HepG2 (cell line): ENCODE data around the gene PAXX. TPM values are rescaled to one million over a fixed set of nuclear protein-coding genes. Genes with fewer than 3 reads are reported as not detected.

Experiments
- ATF5 ChIP-seq: sonication (generic); formaldehyde crosslinking; IDR thresholded peaks from 2 replicates; pipeline ENCODE4 v1.4.0; 2020; ENCODE audit warnings: mild to moderate bottlenecking, low read depth, missing genetic modification reagents
- CCDC6 ChIP-seq: sonication (generic); formaldehyde crosslinking; IDR thresholded peaks from 2 replicates; pipeline ENCODE4 v1.8.1; 2022; ENCODE audit warnings: mild to moderate bottlenecking, missing genetic modification reagents, moderate library complexity
- CENPT ChIP-seq: sonication (generic); formaldehyde crosslinking; IDR thresholded peaks from 2 replicates; pipeline ENCODE4 v1.8.0; 2022; ENCODE audit warnings: low read depth, mild to moderate bottlenecking, moderate library complexity, missing genetic modification reagents
- CHD2 ChIP-seq: IDR thresholded peaks from 2 replicates; pipeline ENCODE4 v1.6.1; 2011; ENCODE audit warnings: low read depth, low read length, improper control_type of control experiment
- FOXP1 ChIP-seq, 2 experiments: fragments of 450-650 bp in 1 of 2; IDR thresholded peaks; 2 replicates each; pipeline ENCODE4 v1.6.1; 2017 to 2018; ENCODE audit warnings: antibody characterized with exemption in 1 of 2
- JARID2 ChIP-seq: sonication (generic); formaldehyde crosslinking; IDR thresholded peaks from 2 replicates; pipeline ENCODE4 v1.8.1; 2023; ENCODE audit warnings: missing genetic modification reagents, inconsistent platforms; ENCODE audit not compliant: insufficient replicate concordance
- KDM5B ChIP-seq: sonication (generic); formaldehyde crosslinking; IDR thresholded peaks from 2 replicates; pipeline ENCODE4 v1.4.0; 2020; ENCODE audit warnings: missing genetic modification reagents, mild to moderate bottlenecking, borderline replicate concordance
- MEF2D ChIP-seq: sonication (generic); formaldehyde crosslinking; IDR thresholded peaks from 2 replicates; pipeline ENCODE4 v1.5.1; 2020; ENCODE audit warnings: mild to moderate bottlenecking, missing genetic modification reagents
- PHF8 ChIP-seq: sonication (generic); formaldehyde crosslinking; IDR thresholded peaks from 2 replicates; pipeline ENCODE4 v1.5.0; 2020; ENCODE audit warnings: missing genetic modification reagents
- PLSCR1 ChIP-seq: sonication (generic); formaldehyde crosslinking; IDR thresholded peaks from 2 replicates; pipeline ENCODE4 v1.5.0; 2020; ENCODE audit warnings: missing genetic modification reagents, mild to moderate bottlenecking, borderline replicate concordance
- RARG ChIP-seq: sonication (generic); formaldehyde crosslinking; IDR thresholded peaks from 2 replicates; pipeline ENCODE4 v1.4.0; 2020; ENCODE audit warnings: low read depth, mild to moderate bottlenecking, missing genetic modification reagents
- SMAD3 ChIP-seq: sonication (generic); formaldehyde crosslinking; IDR thresholded peaks from 2 replicates; pipeline ENCODE4 v1.4.0; 2020; ENCODE audit warnings: missing genetic modification reagents
- SOX6 ChIP-seq, 2 experiments: fragments of 450-650 bp in 1 of 2; sonication (generic) in 1 of 2; formaldehyde crosslinking in 1 of 2; IDR thresholded peaks; 2 replicates each; pipeline versions ENCODE4 v1.4.0 to v1.6.1; 2017 to 2020; ENCODE audit warnings: antibody characterized with exemption in 1 of 2, mild to moderate bottlenecking in 1 of 2, missing genetic modification reagents in 1 of 2
- SP1 ChIP-seq, 2 experiments: fragments of 450-650 bp in 1 of 2; sonication (generic) in 1 of 2; formaldehyde crosslinking in 1 of 2; IDR thresholded peaks; 2 replicates each; pipeline versions ENCODE4 v1.4.0 to v1.6.1; 2016 to 2020; ENCODE audit warnings: missing genetic modification reagents in 1 of 2
- USF2 ChIP-seq, 2 experiments: sonication (generic) in 1 of 2; formaldehyde crosslinking in 1 of 2; IDR thresholded peaks; 2 replicates each; pipeline versions ENCODE4 v1.5.1 to v1.6.1; 2011 to 2020; ENCODE audit warnings: borderline replicate concordance in 1 of 2, low read depth in 1 of 2, low read length in 1 of 2, mild to moderate bottlenecking in 1 of 2, missing genetic modification reagents in 1 of 2, moderate library complexity in 1 of 2
- ZBTB8A ChIP-seq: sonication (generic); formaldehyde crosslinking; IDR thresholded peaks from 2 replicates; pipeline ENCODE4 v1.4.0; 2020; ENCODE audit warnings: mild to moderate bottlenecking, low read depth, missing genetic modification reagents, borderline replicate concordance
- ZFP36 ChIP-seq: fragments of 150-350 bp; IDR thresholded peaks from 2 replicates; pipeline ENCODE4 v1.6.1; 2018; ENCODE audit warnings: borderline replicate concordance, low read length, low read depth; ENCODE audit not compliant: partially characterized antibody
- ZFP36L1 ChIP-seq: sonication (generic); formaldehyde crosslinking; IDR thresholded peaks from 2 replicates; pipeline ENCODE4 v1.8.0; 2022; ENCODE audit warnings: mild to moderate bottlenecking, missing genetic modification reagents, moderate library complexity
- ZMYM3 ChIP-seq: sonication (generic); formaldehyde crosslinking; IDR thresholded peaks from 2 replicates; pipeline ENCODE4 v1.5.1; 2020; ENCODE audit warnings: mild to moderate bottlenecking, missing genetic modification reagents
- ZNF296 ChIP-seq: sonication (generic); formaldehyde crosslinking; conservative IDR thresholded peaks from 2 replicates; pipeline ENCODE4 v1.5.0; 2020; ENCODE audit warnings: mild to moderate bottlenecking, missing genetic modification reagents
- ZNF616 ChIP-seq: sonication (generic); formaldehyde crosslinking; IDR thresholded peaks from 2 replicates; pipeline ENCODE4 v1.5.0; 2020; ENCODE audit warnings: low read depth, mild to moderate bottlenecking, missing genetic modification reagents
- ZNF768 ChIP-seq: sonication (generic); formaldehyde crosslinking; IDR thresholded peaks from 2 replicates; pipeline ENCODE4 v1.4.0; 2020; ENCODE audit warnings: missing genetic modification reagents
- polyA plus RNA-seq, 8 experiments: library from polyadenylated mRNA; depleted of rRNA in 3 of 8; stranded (reverse) in 7 of 8; unstranded in 1 of 8; fragments of >200 nt; fragmentation: Illumina TruSeq in 4 of 8; extraction: Trizol in 4 of 8; gene quantifications; 2 replicates each; pipeline versions ENCODE4 v1.2.1 to v1.2.3, GENCODE V29; 2011 to 2016; ENCODE audit warnings: low read depth in 4 of 8, missing spikeins in 1 of 8, mixed read lengths in 1 of 8; ENCODE audit not compliant: insufficient read depth in 1 of 8
- total RNA-seq, 5 experiments: library from RNA; depleted of rRNA; stranded (reverse); fragments of >200 nt; fragmentation: Illumina TruSeq; extraction: Trizol; gene quantifications; 2 replicates each; pipeline ENCODE4 v1.2.3, GENCODE V29; 2016; ENCODE audit warnings: low read depth in 1 of 5
- TF ChIP-seq, protein P1 (sequence below): sonication (generic); formaldehyde crosslinking; IDR thresholded peaks from 2 replicates; pipeline ENCODE4 v1.5.0; 2020; ENCODE audit warnings: mild to moderate bottlenecking, missing genetic modification reagents, moderate library complexity

Gene PAXX
- total and polyA plus RNA-seq, 2 of the 13 experiments (the other 11 are each of a cell fraction or from before 2014, with no cell fraction given) = 14.0 to 31.9 TPM

DNA sequence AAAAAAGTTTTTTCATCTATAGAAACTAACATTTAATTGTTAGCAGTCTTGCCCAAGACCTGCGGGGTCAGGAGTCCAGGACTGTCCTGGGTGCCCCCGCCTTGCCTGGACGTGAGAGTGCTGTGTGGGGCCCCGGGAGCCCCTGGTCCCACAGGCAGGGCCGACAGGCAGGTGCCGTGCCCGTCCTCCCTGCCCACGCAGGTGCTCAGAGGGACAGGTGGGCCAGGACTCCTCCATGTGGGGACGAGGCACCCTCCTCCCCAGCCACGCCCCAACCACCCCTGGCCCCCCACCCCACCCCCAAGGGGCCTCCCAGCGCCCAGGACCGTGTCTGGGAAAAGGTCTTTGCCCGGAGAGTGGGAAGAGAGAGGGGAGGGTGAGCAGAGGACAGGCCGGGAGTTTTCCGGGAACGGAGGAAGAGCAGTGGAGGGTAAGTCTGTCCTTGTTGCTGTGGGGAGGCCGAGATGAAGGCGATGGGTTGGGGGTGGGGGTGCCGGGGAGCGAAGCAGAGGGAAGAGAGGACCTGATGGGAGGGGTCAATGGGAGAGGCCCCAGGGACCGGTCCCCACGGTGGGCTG, 42.9 kb upstream of the PAXX start (continued):
- TF ChIP-seq SOX6 (IDR thresholded peaks at IDR 0.05) = no peak
- TF ChIP-seq SOX6 (CRISPR knock-in tag; IDR thresholded peaks at IDR 0.05) = no peak
- TF ChIP-seq MEF2D (CRISPR knock-in tag) = no peak
- TF ChIP-seq ZBTB8A (CRISPR knock-in tag) = no peak; the same call in 1 of the 2 replicates
- TF ChIP-seq ZNF296 (CRISPR knock-in tag) = 0 out of 2 replicates have a peak, but pooled peaks have one; percentile 30
- no peak for TF ChIP-seq SMAD3 (CRISPR knock-in tag)
- TF ChIP-seq PLSCR1 (CRISPR knock-in tag) = no peak
- TF ChIP-seq SP1 (IDR thresholded peaks at IDR 0.05) = no peak
- TF ChIP-seq SP1 (CRISPR knock-in tag; IDR thresholded peaks at IDR 0.05) = no peak
- TF ChIP-seq KDM5B = no peak
- no peak for TF ChIP-seq ZMYM3 (CRISPR knock-in tag)
- TF ChIP-seq, protein P1, sequence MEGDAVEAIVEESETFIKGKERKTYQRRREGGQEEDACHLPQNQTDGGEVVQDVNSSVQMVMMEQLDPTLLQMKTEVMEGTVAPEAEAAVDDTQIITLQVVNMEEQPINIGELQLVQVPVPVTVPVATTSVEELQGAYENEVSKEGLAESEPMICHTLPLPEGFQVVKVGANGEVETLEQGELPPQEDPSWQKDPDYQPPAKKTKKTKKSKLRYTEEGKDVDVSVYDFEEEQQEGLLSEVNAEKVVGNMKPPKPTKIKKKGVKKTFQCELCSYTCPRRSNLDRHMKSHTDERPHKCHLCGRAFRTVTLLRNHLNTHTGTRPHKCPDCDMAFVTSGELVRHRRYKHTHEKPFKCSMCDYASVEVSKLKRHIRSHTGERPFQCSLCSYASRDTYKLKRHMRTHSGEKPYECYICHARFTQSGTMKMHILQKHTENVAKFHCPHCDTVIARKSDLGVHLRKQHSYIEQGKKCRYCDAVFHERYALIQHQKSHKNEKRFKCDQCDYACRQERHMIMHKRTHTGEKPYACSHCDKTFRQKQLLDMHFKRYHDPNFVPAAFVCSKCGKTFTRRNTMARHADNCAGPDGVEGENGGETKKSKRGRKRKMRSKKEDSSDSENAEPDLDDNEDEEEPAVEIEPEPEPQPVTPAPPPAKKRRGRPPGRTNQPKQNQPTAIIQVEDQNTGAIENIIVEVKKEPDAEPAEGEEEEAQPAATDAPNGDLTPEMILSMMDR (CRISPR knock-in tag) = no peak
- TF ChIP-seq ATF5 (CRISPR knock-in tag) = no peak
- no peak for TF ChIP-seq RARG (CRISPR knock-in tag)
- no peak for TF ChIP-seq FOXP1 (IDR thresholded peaks at IDR 0.05)
- peak; percentile 47; the same call in 1 of the 2 replicates for TF ChIP-seq FOXP1 (CRISPR knock-in tag; IDR thresholded peaks at IDR 0.05)
- no peak for TF ChIP-seq ZFP36
- TF ChIP-seq JARID2 (CRISPR knock-in tag) = no peak
- TF ChIP-seq ZNF616 (CRISPR knock-in tag) = no peak
- TF ChIP-seq USF2 (IDR thresholded peaks at IDR 0.05; ENCODE audit: low read depth, low read length) = no peak
- TF ChIP-seq USF2 (CRISPR knock-in tag; IDR thresholded peaks at IDR 0.05; ENCODE audit: borderline replicate concordance) = no peak
- no peak; the same call in 1 of the 2 replicates for TF ChIP-seq ZNF768 (CRISPR knock-in tag)
- no peak for TF ChIP-seq PHF8
- TF ChIP-seq ZFP36L1 (CRISPR knock-in tag) = no peak
- no peak for TF ChIP-seq CCDC6 (CRISPR knock-in tag)
- TF ChIP-seq CENPT (CRISPR knock-in tag) = no peak
- no peak for TF ChIP-seq CHD2
